ENCODE data around the gene SRPRA. TPM values are rescaled to one million over a fixed set of nuclear protein-coding genes. Genes with fewer than 3 reads are reported as not detected.

The SRPRA gene
- total RNA-seq, 1 donor from 2014 or later: 180 TPM

Other genes with a start within 250 kb of the SRPRA start
- gene CDON, start 206.0 kb downstream of the SRPRA start, total RNA-seq: 1.9 TPM in 2 replicates
- gene RPUSD4, start 57.2 kb downstream of the SRPRA start, total RNA-seq: 48.6 and 51.1 TPM in 2 replicates
- 12.8 and 14.2 TPM in 2 replicates for gene FAM118B, start 57.1 kb downstream of the SRPRA start, total RNA-seq
- 57.8 and 59.2 TPM in 2 replicates for gene FOXRED1, start 259 bp upstream of the SRPRA start, total RNA-seq
- gene TIRAP, start 14.2 kb upstream of the SRPRA start, total RNA-seq: 11.4 and 12.0 TPM in 2 replicates
- 36.0 and 40.2 TPM in 2 replicates for gene DCPS, start 35.2 kb upstream of the SRPRA start, total RNA-seq
- gene ST3GAL4, start 86.8 kb upstream of the SRPRA start, total RNA-seq: 12.3 and 13.3 TPM in 2 replicates